ENCODE data around the gene BST2. TPM values are rescaled to one million over a fixed set of nuclear protein-coding genes. Genes with fewer than 3 reads are reported as not detected.

Gene BST2
- total and polyA plus RNA-seq, 10 donors = 91.4 to 257 (median 168) TPM

GRCh38 chr19:17419621-17420474 is 14.4 kb upstream of the BST2 start, which contains the start of gene MVB12A:
Gene MVB12A (plus strand): TSS chr19:17420047. CDS start chr19:17420136, 89 bp downstream.
- Histone ChIP-seq H3K4me1 (peaks cover 0 to 30% (median 14%) of the 10 kb centered on the region in 6 donors), H3K4me3 (peak within 1 kb of the TSS; percentile 81 to 91 (median 84)), H3K27me3 (replicated peaks in 1 of 7) (no peaks in the 10 kb centered on the region), H3K27ac (peak within 1 kb of the TSS; percentile 76 to 91 (median 86)), H3K9me3 (no peaks in the 10 kb centered on the region), H3K36me3 (peaks cover 0 to 38% (median 14%) of the 10 kb centered on the region in 6 donors)
- peak; percentile 99 for DNase-seq
- WGBS, 5 donors = 0 to 1% (median 1%) methylated on average over 24 to 85 of the region's 85 CpGs
- intact Hi-C loops (cut with DNase I; ENCODE audit: low total_unique reads) = no loop called here
- peak in 1 of 11 experiments; percentile 14 for TF ChIP-seq CTCF (IDR thresholded peaks at IDR 0.05 in 8 of 11, conservative IDR thresholded peaks at IDR 0.05 in 3 of 11)
- TF ChIP-seq POLR2A (IDR thresholded peaks at IDR 0.05) = peak in 1 of 3 donors; percentile 18
- peak; percentile 95 to 96 (median 95) for TF ChIP-seq POLR2AphosphoS5 (IDR thresholded peaks at IDR 0.05)

DNA sequence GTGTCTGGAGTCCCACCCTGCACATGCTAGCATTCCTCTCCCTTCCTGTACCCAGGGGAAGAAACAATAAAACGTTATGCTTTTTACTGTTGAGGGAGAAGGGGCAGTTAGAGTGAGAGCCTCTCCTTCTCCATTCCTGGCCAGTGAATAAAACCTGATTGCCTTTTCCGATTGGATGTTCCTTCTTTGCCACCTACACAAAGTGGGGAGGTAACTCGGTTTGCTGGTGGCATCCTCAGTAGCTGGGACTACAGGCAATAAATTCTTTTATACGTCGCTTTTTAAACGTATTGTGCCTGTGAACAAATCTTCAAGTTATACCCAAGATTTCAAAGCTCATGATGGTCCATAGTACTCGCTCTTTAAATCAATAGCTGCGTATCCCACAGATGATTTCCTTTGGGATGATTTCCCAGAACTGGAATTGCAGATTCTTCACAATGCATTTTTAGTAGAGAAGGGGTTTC is 13.8 kb upstream of the BST2 start:
- WGBS, 5 donors = 20 to 37% (median 25%) methylated on average over 8 of the region's 8 CpGs
- H3K36me3 ChIP-seq = peaks cover 0 to 45% (median 20%) of the 10 kb centered on the region in 6 donors
- no peak for TF ChIP-seq CTCF (IDR thresholded peaks at IDR 0.05 in 8 of 11, conservative IDR thresholded peaks at IDR 0.05 in 3 of 11)
- TF ChIP-seq POLR2AphosphoS5 (IDR thresholded peaks at IDR 0.05) = no peak
- no peak for TF ChIP-seq POLR2A (IDR thresholded peaks at IDR 0.05)
- peaks cover under 1 to 28% (median 15%) of the 10 kb centered on the region in 6 donors for H3K4me1 ChIP-seq
- no peaks in the 10 kb centered on the region for H3K27me3 ChIP-seq (replicated peaks in 1 of 7)
- intact Hi-C loops (cut with DNase I; ENCODE audit: low total_unique reads) = no loop called here
- peak overlapping the region; percentile 81 to 91 (median 84) for H3K4me3 ChIP-seq
- H3K27ac ChIP-seq = peak overlapping the region; percentile 76 to 91 (median 86)
- no peak for DNase-seq
- no peaks in the 10 kb centered on the region for H3K9me3 ChIP-seq

DNA sequence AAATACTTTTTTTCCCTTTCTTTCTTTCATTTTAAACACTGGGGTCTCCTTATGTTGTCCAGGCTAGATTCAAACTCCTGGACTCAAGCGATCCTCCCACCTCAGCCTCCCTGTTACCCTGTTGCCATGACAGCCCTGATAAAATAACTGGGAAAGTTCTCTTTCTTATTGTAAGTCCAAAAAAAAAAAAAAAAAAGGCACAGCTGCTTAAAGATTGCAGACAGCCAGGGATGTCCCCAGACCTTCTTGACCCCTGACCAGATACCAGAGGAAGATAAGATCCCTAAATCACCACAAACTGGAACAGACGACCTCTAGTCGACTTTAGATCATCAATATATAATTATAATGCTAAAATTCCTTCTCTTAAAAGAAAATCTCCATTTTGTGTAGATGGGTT is 13.3 kb upstream of the BST2 start:
- peaks cover 0 to 46% (median 23%) of the 10 kb centered on the region in 6 donors for H3K36me3 ChIP-seq
- H3K4me3 ChIP-seq = peak overlapping the region in 3 of 8 donors; percentile 83 to 91 (median 86)
- peaks cover 5 to 33% (median 18%) of the 10 kb centered on the region in 6 donors for H3K4me1 ChIP-seq
- no peak for DNase-seq
- TF ChIP-seq POLR2A (IDR thresholded peaks at IDR 0.05) = no peak
- 64 to 77% (median 71%) methylated on average over 3 of the region's 3 CpGs for WGBS, 5 donors
- H3K9me3 ChIP-seq = no peaks in the 10 kb centered on the region
- no peaks in the 10 kb centered on the region for H3K27me3 ChIP-seq (replicated peaks in 1 of 7)
- peak overlapping the region in 7 of 8 donors; percentile 76 to 91 (median 86) for H3K27ac ChIP-seq
- intact Hi-C loops (cut with DNase I; ENCODE audit: low total_unique reads) = no loop called here

GRCh38 chr19:17415121-17415520 is 9.7 kb upstream of the BST2 start:
- no peaks in the 10 kb centered on the region for H3K27me3 ChIP-seq (replicated peaks in 1 of 7)
- no peak for DNase-seq
- TF ChIP-seq POLR2AphosphoS5 (IDR thresholded peaks at IDR 0.05) = no peak
- TF ChIP-seq POLR2A (IDR thresholded peaks at IDR 0.05) = no peak
- no peak for TF ChIP-seq CTCF (IDR thresholded peaks at IDR 0.05 in 8 of 11, conservative IDR thresholded peaks at IDR 0.05 in 3 of 11)
- peaks cover 0 to 56% (median 30%) of the 10 kb centered on the region in 6 donors for H3K36me3 ChIP-seq
- H3K4me1 ChIP-seq = peaks cover 5 to 49% (median 31%) of the 10 kb centered on the region in 6 donors
- 82 to 94% (median 93%) methylated on average over 6 of the region's 6 CpGs for WGBS, 5 donors
- intact Hi-C loops (cut with DNase I; ENCODE audit: low total_unique reads) = no loop called here
- no peaks in the 10 kb centered on the region for H3K9me3 ChIP-seq
- no peak overlapping the region for H3K27ac ChIP-seq
- no peak overlapping the region for H3K4me3 ChIP-seq

Data from spleen (tissue), 11 donors.